HL-60/S4 (cell line): Measurements from ENCODE around the gene TRAPPC1.

Source experiments
- in situ Hi-C: fragments of 300-500 bp; cut with MboI; formaldehyde crosslinking; loops from 2 replicates; pipeline ENCODE4 v1.14.3; 2022; ENCODE audit warnings: low sequenced_read_pairs

TRAPPC1 gene

GRCh38 chr17:7943291-7943690, 11.5 kb upstream of the TRAPPC1 start:
- in situ Hi-C loops, result no loop called here

GRCh38 chr17:7940743-7941142, 9.0 kb upstream of the TRAPPC1 start:
- in situ Hi-C loops, result no loop called here

DNA sequence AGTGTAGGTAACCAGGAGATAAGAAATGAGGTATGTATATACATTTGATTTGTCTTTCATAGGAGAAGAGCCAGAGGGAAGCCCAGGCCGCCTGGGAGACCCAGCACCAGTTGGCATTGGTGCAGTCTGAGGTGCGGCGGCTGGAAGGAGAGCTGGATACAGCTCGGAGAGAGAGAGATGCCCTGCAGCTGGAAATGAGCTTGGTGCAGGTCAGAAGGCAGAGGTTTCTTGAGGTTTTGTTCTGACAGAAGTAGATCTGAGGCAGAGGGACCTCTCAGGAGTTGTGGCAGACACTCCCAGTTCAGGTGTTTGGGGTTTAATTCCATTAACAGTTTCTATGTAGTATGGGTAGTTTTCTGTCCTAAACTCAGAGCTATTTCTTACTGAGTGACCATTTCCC, 8.3 kb upstream of the TRAPPC1 start:
- in situ Hi-C loops, result no loop called here

GRCh38 chr17:7935859-7936258, 4.1 kb upstream of the TRAPPC1 start:
- in situ Hi-C loops, result no loop called here

- in situ Hi-C loops, result no loop called here
These were observed 1.2 kb upstream of the TRAPPC1 start for GRCh38 chr17:7932949-7933348.

DNA sequence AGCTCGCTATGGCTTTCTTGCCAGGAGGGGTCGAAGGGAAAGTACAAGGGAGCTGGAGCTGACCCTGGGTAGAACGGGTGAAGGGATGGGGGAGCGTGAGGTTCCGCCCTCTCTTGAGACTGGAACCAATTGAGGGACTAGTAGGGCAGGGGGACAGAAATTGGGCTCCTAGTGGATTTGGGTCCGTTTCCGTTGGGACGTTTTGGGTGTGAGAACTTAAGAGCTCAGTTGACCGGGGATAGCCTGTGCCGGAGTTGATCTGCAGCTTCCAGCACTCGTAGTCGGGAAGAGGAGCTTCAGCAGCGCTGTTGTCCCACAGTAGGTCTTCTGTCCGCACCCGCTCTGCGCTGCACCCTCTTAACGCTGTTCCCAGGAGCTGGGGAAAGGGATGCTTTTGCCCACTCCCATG, 741 bp upstream of the TRAPPC1 start:
- in situ Hi-C loops, result no loop called here

DNA sequence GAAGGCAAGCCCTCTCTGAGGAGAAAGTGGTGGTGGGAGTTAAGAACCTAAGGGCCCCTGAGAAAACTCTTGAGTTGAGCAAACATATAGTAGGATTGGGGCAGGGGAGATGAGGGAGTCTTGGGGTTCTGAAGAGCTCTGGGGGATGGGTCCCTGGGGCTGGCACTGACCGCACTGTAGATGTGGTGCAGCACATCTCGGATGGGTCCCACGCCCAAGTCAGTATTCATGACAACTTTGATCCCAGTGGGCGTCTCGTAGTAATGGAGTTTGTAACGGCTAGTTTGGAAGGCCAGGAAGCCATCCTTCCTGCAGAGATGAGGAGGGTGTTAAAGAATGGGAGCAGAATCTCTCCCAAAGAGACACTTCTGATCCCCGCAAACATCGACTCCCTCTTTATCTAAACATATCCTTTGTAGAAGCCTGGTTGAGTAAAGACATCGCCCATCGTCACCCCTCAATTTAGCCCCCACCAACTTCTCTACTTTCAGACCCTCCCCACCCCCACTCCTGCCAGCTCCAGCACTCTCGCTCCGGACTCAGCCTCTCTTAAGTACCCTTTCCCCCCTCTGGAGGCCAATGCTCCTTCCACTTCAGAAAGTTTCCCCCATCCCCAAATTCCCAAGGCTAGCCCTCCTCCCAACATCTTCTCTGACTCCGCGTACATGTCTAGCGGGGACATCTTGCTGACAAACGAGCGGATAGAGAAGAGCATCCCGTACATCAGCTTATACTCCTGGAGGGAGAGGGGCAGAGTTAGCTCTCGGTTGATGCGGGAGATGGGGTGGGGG, 710 bp downstream of the TRAPPC1 start:
- in situ Hi-C loops, result no loop called here

- in situ Hi-C loops, result no loop called here
These were observed 2.4 kb downstream of the TRAPPC1 start, which contains the start of gene KCNAB3 for GRCh38 chr17:7929158-7930023. TSS of gene KCNAB3 (minus strand) at chr17:7929856. CDS start at chr17:7929435, 421 bp downstream.

- in situ Hi-C loops, result no loop called here
These were observed 4.2 kb downstream of the TRAPPC1 start for GRCh38 chr17:7927596-7927995.

DNA sequence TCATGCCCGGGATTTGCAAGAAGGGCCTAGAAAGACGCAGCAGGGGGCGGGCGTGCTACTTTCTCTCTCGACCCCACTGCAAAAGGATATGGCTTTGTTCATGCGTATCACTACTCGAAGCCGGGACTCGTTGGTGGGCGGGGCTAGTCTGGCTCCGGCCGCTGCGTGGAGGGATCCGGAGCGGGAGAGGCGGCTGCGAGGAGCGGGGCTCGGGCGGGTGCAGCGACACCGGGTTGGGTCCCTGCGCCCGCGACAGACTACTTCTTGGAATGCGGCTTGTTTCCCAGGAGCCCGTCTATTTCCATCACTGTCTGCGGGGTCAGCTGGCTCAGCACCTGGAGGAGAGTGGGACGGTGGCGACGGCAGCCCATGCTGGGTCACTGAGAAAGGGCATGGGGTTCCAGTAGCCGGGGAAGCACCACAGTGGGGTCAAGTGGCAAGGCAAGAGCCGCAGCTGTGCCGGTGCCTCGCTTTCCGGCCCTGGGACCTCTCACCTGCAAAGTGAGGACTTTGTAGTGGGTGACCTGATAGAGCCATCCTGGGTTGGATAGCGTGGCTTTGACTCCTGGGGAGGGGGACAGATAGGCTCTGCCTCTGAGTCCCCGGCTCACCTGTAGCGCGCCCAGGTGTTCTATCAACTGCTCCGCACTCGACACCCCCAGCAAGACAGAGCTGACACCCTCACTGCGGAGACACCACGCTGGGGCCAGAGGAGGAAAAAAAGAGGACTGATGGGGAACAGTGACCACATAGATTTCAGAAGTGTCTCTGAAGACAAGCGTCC, 8.7 kb downstream of the TRAPPC1 start:
- in situ Hi-C loops, result no loop called here

- in situ Hi-C loops, result no loop called here
These were observed 9.4 kb downstream of the TRAPPC1 start for GRCh38 chr17:7922269-7922844.

DNA sequence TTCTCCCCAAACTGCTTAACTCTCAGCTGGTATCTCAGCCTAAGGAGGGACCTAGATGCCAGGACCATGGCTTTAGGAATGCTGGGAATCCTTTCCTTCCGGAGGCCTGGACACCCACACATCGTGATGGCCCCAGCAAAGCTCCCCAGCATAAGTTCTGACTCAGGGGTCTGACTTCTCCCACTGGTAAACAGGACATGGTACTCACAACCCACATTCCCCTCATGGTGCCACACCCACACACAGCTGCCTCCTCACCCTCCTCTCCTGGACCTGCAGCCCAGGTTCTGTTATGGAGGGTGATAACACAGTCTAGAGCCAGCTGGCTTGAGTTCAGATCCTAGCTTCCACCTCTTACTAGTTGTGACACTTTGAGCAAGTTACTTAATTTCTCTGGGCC, 14.9 kb downstream of the TRAPPC1 start:
- in situ Hi-C loops, result no loop called here

DNA sequence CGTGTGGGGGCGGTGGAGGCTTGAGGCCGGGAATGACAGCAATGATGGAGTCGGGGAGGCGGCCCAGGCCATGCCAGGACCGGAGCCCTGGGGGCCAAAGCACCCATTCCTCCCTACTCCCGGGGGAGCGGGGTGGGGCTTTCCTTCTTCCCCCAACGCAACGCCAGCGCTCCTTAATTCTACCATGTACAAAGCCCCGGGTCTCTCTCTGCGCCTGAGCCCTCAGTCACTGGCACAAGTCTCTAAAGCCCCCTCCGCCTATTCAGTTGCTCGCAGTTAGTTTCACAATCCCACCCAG, 15.4 kb downstream of the TRAPPC1 start:
- in situ Hi-C loops, result no loop called here

- in situ Hi-C loops, result no loop called here
These were observed 15.9 kb downstream of the TRAPPC1 start, which contains the start of gene RNF227 for GRCh38 chr17:7915611-7916384. TSS of gene RNF227 (minus strand) at chr17:7916289. CDS start at chr17:7916195, 94 bp downstream.

DNA sequence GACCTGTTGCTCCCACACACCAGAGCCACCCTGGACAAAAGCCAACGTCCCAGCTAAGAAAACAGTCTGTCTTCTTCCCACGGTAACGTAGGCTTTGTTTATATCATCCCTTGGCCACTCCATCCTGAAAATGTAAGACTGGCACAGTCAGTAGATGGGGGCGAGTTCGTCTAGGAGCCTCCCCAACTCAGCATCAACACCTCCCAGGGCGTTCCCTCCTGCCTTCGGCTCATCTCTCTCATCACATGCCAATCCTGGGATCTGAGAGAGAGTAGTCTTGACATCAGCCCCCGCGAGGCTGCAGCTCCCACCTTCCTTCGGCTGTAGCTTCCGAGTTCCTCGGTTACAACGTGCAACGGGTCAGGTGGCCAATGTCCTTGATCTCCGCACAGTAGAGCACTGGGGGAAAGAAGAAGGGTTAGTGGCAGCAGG, 16.6 kb downstream of the TRAPPC1 start:
- in situ Hi-C loops, result no loop called here

GRCh38 chr17:7912927-7913524, 18.7 kb downstream of the TRAPPC1 start:
- in situ Hi-C loops, result no loop called here

DNA sequence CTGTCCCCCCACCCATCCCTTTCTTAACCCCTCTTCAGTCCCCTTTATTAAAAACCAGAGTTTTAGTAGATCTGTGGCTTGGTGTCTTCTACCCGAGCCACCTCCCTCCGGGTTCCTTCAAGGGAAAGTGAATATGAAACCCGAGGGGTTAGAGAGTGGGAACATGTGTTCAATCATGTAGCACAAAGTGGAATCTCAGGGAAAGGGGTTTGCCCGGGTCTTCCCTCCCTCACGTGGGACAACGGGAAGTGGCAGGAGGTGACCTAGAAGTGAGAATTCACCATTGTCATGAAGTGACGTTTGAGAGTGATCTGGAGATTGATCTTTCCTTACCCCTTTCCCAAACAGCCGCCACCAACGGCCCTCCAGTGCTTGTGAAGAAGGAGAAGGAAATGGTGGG, 20.6 kb downstream of the TRAPPC1 start:
- in situ Hi-C loops, result no loop called here

- in situ Hi-C loops, result no loop called here
These were observed 21.0 kb downstream of the TRAPPC1 start for GRCh38 chr17:7910711-7911110.

GRCh38 chr17:7910281-7910680, 21.5 kb downstream of the TRAPPC1 start:
- in situ Hi-C loops, result no loop called here

- in situ Hi-C loops, result no loop called here
These were observed 22.7 kb downstream of the TRAPPC1 start for GRCh38 chr17:7909089-7909488.
